Muscle layer of duodenum (tissue), 2 donors: ENCODE measurements around the gene ZNF655.

Experiments used
- H3K27ac ChIP-seq: one replicate; pipeline ENCODE4 v1.7.0; 2013; ENCODE audit warnings: mild to moderate bottlenecking, low read length
- H3K27me3 ChIP-seq: one replicate; pipeline ENCODE4 v1.7.0; 2013; ENCODE audit warnings: low read depth, mild to moderate bottlenecking, control low read depth, low read length
- H3K36me3 ChIP-seq, 2 donors: one replicate each; pipeline ENCODE4 v1.7.0; 2013; ENCODE audit warnings: low read length in 2 of 2, control low read depth in 1 of 2, mild to moderate bottlenecking in 1 of 2; ENCODE audit not compliant: insufficient read depth in 2 of 2, control insufficient read depth in 1 of 2
- H3K4me1 ChIP-seq, 2 donors: one replicate each; pipeline ENCODE4 v1.7.0; 2013; ENCODE audit warnings: low read length in 2 of 2, mild to moderate bottlenecking in 2 of 2, control low read depth in 1 of 2, moderate library complexity in 1 of 2; ENCODE audit not compliant: insufficient read depth in 2 of 2, control insufficient read depth in 1 of 2
- H3K4me3 ChIP-seq, 2 donors: one replicate each; pipeline ENCODE4 v1.7.0; 2013; ENCODE audit warnings: low read length in 2 of 2, low read depth in 1 of 2, mild to moderate bottlenecking in 1 of 2
- H3K9me3 ChIP-seq, 2 donors: one replicate each; pipeline ENCODE4 v1.7.0; 2013; ENCODE audit warnings: low read length in 2 of 2, control low read depth in 1 of 2, mild to moderate bottlenecking in 1 of 2; ENCODE audit not compliant: control insufficient read depth in 1 of 2
- donor health status: healthy.

The ZNF655 gene

GRCh38 chr7:99623702-99624447, 65.4 kb downstream of the ZNF655 start:
- Histone ChIP-seq H3K4me1 (no peaks in the 10 kb centered on the region), H3K9me3 (no peaks in the 10 kb centered on the region), H3K4me3 (no peak overlapping the region), H3K36me3 (peaks cover 81 to 98% of the 10 kb centered on the region in 2 donors), H3K27ac (no peak overlapping the region), H3K27me3 (no peaks in the 10 kb centered on the region)

- no peak overlapping the region for H3K27ac ChIP-seq
Observed at GRCh38 chr7:99624484-99624883, 66.0 kb downstream of the ZNF655 start.

GRCh38 chr7:99625321-99625720, 66.9 kb downstream of the ZNF655 start:
- H3K27ac ChIP-seq = no peak overlapping the region
- no peaks in the 10 kb centered on the region for H3K9me3 ChIP-seq
- H3K36me3 ChIP-seq = peaks cover 75 to 98% of the 10 kb centered on the region in 2 donors
- no peaks in the 10 kb centered on the region for H3K27me3 ChIP-seq
- no peak overlapping the region for H3K4me3 ChIP-seq
- no peaks in the 10 kb centered on the region for H3K4me1 ChIP-seq

More at GRCh38 chr7:99624484-99624883, 66.0 kb downstream of the ZNF655 start:
- Histone ChIP-seq H3K27me3 (no peaks in the 10 kb centered on the region), H3K4me3 (no peak overlapping the region), H3K9me3 (no peaks in the 10 kb centered on the region), H3K4me1 (no peaks in the 10 kb centered on the region), H3K36me3 (peaks cover 75 to 98% of the 10 kb centered on the region in 2 donors)

- Histone ChIP-seq H3K9me3 (no peaks in the 10 kb centered on the region), H3K4me1 (no peaks in the 10 kb centered on the region), H3K4me3 (no peak overlapping the region), H3K27ac (no peak overlapping the region), H3K27me3 (no peaks in the 10 kb centered on the region), H3K36me3 (peaks cover 75 to 98% of the 10 kb centered on the region in 2 donors)
Observed at GRCh38 chr7:99625961-99626360, 67.5 kb downstream of the ZNF655 start.
